GM21825 (cell line): Measurements from ENCODE around the gene EML1.

ENCODE experiments used
- ATAC-seq: cut with Tn5 transposase; IDR thresholded peaks from one replicate; pipeline ENCODE4 v1.9.1; 2021; ENCODE audit warnings: mild to moderate bottlenecking, moderate library complexity; ENCODE audit not compliant: unreplicated experiment

Gene EML1

DNA sequence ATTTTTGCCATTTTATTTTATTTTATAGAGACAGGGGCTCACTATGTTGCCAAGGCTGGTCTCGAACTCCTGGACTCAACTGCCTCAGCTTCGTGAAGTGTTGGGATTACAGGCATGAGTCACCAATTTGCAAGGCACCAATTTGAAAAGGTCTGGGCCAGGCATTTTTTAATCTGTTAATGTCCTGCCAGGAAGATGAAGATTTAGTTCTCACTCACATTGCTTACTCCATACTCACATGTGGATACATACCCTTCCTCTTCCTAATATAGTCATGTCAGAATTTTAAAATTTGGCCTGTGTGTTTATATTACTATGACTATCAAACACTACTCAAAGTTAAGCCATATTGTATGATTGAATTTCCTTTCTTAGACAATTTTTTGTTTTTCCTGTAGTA, 15.3 kb upstream of the EML1 start:
- ATAC-seq: no peak

DNA sequence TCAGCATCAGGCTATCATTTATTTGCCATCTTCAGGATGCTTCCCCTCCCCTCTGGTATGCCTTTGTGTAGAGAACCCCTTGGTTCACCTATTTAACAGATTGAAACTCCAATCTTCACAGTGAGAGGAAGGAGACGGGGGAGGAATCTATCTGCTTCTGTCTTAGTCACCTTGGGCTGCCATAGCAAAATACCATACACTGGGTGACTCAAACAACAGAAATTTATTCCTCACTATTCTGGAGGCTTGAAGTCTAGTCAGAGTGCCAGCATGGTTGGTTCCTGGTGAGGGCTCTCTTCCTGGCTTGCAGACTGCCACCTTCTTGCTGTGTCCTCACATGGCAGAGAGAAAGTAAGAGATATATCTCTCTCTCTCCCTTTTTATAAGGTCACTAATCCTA, 13.5 kb upstream of the EML1 start:
- no peak for ATAC-seq

DNA sequence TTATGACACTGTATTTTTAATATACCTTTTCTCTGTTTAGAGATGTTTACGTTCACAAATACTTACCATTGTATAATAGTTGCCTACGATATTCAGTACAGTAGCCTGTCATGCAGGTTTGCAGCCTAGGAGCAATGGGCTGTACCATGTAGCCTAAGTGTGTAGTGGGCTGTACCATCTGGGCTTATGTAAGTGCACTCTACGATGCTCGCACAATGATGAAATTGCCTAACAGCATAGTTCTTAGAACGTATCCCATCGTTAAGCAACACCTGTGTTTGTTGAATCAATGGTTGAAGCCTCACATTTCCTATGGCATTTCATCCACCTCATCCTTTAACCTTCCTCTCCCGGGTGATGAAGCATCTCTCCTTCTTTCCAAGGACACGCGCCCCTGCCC, 12.5 kb upstream of the EML1 start:
- ATAC-seq: no peak

DNA sequence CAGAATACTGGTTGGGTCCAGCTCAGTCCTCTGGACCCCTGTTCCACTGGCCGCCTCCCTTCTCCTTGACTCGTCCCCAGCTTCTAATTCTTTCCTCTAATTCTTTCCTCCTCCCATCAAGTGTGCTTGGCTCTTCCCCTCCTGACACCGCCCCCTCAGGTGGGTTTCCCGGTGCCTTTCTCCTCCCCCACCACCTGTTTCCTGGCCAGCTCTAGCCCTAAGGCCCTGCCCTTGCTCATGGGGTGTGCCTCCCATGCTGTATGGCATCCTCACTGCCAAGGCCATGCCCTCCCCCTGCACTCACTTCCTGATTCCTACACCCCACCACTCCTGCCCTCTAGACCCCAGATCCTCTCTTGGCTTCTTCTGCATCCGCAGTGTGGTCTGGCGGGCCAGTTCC, 12.1 kb upstream of the EML1 start:
- ATAC-seq: no peak

DNA sequence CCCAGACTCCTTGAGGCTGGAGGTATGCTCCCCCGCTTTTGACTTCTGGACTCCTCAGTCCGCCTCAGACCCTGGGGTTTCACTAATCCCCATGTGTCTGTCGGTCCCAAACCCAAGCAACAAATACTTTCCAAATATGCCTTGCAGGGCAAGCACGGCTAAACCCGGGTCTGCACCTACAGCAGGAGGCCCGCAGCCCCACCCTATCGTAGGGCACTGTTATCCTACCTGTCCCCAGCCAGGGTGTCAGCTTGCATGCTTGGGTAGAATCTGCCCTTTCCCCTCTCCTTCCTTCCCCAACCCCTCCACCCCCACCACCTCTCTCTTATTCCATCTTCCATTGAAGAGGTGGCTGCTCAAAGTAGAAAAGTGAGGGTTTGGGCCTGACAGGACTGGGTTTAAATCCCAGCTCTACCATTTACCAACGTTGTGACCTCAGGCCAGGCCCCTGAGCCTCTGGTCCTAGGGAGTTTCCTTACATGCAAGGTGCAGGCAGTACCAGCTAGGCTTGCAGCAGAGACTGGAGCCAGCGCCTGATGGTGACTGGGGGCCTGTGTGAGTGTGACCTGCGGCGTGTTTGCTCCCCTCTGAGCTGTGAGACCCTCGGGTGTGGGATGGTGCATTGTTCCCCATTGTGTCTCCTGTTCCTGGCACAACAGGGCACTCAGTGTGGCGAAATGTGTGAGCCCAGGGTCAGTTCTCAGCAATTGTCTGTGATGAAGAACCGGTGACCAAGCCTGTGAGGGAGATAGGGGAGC, 11.2 kb upstream of the EML1 start:
- no peak for ATAC-seq

DNA sequence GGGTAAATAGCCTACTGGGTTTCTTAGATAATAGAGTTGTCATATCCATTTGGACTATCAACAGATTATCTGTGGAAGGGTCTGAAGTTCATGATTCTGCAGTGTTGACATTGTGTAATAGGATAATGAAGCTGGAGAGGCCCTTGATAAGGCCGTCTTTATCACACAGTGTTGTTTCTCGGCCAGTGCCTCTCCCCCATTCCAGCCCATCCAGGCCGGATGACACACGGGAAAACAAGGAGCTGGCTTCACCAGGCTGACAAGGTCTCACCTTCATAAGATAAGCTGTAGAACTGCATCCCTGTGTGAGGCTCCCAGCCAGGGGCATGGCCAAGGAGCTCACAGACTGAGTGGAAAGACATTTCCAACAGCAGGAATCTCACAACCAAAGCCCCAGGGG, 8.7 kb upstream of the EML1 start:
- ATAC-seq: no peak

DNA sequence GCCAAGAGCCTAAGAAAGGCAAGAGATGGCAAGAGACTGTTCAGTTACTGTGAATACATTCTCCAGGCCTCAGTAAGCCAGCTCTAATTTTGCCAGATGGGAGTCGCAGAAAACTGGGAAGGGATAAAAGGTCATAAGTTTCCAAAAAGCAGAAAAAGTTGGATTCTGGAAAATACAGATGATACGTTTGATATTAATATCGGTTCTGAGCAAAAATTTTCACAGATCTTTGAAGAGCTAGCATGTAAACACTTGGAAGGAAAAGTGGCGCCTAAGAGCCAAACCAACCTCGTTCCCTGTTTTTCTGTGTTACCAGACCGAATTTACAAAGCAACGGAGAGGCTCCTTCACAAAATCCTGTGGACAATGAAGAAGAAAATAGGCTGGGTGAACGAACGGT, 7.8 kb upstream of the EML1 start:
- ATAC-seq: no peak

DNA sequence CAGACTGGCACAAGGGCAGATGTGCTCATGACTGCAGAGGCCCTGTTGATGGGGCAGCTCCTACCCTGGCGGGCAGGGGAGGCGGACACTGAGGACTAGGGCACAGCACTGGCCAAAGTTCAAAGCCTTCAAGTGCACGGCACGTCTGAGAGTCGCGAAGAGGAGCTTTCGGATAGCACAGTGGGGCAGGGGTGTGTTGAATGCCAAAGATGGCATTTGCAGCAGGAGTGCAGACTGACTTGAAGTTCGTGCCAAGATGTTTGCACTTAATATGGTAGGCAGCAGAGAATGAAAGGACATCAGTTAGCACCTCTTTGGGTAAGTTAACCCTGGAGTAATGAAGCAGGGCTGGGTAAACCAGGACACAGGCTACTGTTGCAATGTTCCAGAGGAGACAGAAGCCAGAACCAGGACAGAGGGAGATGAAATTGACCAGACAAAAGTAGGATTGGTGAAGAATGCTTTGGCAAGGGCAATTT, 6.7 kb upstream of the EML1 start:
- ATAC-seq: no peak

DNA sequence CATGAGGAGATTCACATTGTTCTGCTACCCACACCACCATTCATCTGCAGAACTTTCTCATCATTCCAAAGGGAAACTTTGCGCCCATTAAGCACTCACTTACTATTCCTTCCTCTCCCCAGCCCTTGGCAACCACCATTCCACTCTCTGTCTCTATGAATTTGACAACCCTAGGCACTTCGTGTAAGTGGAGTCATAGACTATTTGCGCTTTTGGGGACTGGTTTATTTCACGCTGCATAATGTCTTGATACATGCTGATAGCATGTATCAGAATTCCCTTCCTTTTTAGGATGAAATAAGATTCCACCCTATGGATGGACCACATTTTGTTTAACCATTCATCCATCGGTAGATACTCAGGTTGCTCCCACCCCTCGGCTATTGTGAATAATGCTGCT, 4.5 kb upstream of the EML1 start:
- ATAC-seq: no peak

DNA sequence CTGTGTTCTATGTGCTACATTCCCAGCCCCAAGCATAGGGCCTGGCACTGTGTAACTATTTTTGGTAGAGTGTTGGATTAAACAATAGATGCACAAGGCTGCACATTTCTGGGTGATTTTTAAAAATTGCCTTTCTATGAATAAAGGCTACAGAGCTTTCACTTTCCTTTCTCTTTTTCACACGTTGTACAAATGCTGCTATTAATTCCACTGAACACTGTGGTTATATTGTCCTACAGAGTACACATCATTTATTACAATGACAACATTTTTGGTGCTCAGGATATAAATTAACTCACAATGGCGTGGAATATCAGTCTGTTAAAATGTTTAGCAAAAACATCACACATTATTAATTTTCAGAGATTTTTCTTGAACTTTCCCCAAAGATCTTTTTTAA, 3.6 kb upstream of the EML1 start:
- ATAC-seq: no peak

DNA sequence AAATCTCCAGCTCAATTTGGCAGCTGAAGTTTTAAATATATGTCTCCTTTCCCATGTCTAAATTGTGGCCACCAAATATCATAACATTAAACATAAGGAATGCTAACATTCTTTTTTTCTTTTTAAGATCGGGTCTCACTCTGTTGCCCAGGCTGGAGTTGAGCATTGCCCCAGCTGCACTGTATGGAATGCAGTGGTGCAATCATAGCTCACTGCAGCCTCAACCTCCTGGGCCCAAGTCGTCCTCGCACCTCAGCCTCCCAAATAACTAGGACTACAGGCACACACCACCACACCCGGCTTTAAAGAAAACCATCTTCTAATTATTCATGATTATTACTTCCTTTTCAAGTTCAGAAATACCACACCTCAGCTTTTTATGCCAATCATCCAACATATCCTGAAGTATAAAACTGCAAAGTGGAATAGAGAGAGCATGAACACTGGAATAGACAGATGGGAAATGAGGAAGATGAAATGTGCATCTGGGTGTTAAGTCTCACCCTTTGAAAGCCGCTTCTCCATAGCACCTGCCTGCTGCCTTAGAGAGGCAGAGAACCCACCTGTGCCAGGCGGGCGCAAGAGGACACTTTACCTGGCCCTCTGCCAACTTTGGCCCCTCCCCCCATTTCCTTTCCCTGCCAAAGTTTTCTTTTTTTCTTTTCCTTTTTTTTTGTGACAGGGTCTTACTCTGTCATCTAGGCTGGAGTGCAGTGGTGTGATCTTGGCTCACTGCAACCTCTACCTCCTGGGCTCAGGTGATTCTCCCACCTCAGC, 2.8 kb upstream of the EML1 start:
- no peak for ATAC-seq

DNA sequence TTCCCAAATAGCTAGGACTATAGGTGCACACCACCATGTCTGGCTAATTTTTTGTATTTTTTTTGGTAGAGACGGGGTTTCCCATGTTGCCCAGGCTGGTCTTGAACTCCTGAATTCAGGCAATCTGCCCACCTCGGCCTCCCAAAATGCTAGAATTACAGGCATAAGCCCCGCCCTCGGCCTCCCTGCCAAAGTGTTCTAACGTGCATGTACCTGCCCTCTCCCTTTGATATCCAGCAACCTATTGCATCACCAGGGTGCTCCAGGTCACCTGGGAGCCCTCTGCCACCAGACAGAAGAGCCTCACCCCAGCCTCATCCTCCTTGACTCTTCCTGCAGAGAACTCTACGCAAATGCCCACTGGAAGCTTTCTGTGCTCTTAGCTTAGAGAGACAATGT, 2.2 kb upstream of the EML1 start:
- ATAC-seq: no peak

DNA sequence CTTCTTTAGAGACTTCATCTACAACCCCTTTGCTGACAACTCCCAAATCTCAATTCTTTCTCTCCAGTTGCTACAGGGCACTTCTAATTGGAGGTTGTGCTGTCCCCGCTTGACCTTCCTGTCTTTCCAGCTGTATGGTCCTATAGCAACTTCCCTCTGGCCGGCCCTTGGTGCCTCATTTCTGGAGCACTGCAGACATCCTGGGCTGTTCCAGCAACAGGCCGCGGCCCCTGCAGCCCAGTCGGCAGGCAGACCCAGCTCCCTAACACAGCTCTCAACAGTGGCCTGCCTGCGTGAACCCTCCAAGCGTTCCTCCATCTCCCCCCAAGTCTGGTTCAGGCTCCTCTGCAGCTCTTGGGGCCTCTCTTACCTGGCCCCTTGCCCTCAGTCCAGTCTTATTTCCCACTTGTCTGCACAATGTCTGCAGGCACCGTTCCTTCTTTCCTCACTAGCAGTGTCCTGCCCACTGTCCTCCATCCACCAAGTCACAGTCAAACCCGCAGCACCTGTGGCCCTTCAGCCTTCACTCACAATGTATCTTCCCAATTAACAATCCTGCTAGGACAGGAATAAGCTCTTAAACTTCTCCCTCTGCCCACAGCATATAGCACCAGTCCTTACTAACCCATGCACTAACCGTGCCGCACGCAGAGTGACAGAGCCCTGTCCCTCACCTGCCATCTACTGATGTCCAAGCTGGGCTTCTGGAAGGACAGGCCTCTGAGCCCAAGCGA, 1.6 kb upstream of the EML1 start:
- no peak for ATAC-seq

DNA sequence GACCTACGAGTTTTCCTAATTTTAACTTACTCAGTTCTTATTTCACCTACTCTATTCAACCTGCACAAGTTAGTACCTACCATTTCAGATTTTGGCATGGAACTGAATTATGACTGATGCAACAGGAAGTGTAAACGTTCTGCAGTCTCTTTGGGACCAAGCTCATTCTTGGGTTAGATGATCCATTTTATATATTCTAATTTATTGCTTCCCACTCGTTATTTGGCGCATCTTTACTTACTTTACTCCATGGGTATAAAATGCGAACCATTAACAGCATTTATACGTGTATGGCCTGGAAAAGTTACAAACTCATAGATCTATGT, 1.0 kb upstream of the EML1 start:
- ATAC-seq: no peak

DNA sequence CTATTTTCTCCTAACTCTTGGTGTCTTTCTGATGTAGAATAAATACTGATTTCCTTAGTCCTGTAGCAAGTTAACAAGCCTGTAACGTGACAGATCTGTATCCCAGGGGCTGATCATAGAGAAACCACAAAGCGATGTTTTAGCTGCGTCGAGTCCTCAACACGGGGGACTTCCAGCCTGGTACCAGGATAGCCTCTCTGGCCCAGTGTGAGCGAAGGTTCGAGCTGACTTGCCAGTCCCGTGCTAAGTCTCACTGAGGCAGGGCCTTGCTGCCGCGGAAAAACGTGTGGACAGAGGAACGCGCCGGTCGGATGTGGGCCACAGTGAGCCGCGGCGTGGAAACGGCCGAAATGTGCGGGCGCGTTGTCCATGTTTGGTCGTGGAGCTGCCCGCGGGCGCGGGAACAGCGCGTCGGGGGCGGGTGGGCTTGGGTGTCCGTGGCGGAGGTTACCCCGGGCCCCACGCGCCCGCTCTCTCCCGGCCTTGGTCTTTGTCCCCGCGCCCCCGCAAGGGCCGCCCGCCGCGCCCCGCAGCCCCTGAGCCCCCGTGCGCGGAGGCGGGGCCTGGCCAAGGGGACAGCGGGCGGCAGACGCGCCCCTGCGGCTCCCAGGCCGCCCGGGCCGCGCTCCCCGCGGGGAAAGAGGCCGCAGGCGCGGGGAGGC, 531 bp upstream of the EML1 start:
- no peak for ATAC-seq

DNA sequence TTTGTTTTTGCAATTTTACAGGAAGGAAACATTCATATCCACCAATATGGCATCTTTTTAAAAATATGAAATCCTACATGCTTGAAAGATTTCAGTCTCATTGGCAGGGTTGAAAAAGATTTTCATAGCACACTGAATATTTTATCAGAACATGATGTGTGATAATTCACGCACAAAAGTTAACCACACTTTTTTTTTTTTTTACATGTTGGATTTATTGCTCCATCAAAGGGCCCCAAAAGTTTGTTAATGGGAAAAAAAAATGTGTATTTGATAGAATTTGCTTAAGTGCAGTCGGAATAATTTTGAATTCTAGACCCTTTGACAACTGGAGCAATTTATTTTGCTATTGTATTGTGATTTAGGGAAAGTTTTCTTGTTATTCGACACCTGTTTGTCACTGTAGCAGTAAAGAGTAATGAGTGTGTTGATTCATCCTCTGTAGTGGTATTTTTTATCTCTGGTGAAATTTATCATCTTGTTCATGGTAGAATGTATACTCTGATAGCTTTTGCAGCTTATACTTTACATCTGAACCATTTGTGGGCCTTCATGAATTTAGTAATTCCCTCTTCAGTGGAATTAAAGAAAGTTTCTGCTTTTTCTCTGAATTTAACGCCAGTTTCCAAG, 1.1 kb downstream of the EML1 start:
- no peak for ATAC-seq

DNA sequence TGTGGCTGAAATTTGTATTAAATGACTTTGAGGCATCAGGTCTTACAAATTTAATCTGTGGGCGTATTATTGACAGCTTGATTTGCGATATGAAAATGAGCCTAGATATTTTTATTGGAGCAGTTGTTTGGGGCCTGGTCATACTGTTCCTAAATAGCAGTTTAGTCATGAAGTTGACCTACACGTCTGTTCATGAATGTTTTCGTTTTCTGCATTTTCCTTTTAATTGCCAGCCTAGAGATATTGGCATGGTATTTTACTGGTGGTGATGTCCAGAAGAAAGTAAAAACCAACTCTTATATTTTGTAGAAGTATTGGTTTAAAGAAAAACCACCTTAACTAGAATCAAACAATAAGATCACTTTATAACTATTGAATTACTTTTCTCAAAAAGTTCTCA, 1.8 kb downstream of the EML1 start:
- ATAC-seq: no peak

DNA sequence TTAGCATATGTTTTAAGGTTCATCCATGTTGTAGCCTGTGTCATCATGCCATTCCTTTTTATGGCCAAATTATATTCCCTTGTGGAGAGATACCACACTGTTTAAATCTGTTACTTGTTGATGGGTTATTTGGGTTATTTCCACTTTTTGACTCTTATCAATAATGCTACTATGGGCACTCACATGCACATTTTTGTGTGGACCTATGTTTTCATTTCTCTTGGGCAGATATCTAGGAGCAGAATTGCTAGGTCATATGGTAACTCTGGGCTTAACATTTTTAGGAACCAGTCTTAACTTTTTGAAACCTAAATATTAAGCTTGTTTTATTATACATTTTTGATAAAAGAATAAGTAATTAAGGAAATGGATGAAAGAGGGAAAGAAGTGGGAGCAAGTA, 4.0 kb downstream of the EML1 start:
- no peak for ATAC-seq

DNA sequence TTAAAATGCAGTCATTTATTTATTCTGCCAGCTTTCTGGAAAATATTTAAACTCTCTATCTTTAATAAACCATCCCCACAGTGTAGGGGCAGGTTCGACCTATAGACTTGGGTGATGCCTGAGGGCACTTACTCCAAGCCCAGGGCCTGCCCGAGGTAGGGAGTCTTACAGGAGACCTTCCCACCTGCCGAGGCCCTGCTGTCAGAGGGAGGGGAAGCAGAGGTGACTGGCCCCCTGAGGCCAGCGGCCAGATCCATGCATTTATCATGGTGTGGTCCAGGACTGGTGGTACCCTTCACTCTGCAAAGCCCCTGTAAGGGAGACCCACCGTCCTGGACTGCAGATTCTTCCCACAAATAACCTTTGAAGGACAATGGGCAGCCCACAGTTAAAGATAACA, 7.6 kb downstream of the EML1 start:
- ATAC-seq: no peak

DNA sequence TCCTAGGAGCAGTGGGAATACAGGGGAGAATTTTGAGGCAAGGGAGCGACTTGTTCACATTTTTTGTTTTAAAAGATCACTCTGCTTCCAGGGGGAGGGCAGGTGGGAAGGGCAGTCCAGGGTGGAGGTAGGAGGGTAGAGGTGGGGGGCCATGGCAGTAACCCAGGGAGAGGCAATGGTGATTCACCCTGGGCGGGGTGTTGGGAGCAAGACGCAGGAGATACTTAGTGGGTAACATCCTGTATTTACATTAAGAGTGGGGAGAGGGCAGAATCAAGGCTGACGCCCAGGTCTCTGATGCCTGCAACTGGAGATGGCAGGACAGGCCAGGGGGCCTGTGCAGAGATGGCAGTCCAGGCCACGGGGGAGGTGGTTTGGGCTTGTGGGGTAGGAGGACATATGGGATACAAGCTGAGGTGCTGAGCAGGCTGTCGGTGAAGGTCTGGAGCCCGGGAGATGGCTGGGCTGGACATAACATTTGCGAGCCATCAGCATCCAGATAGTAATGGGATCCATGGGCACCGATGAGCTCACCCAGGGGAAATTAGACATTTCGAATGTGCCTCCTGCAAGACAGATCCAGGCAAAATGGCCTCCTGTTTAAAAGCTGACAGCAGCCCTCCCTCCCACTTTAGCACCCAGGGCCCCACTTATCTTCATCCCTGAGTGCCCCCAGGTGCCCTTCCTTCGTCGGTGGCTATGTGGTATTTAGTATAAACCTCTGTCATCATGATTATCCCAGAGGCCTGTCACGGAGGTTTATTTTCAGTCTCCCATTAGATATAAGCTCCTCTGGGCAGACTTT, 9.3 kb downstream of the EML1 start:
- no peak for ATAC-seq
